Posterior vena cava (tissue), 2 donors: Measurements from ENCODE around the gene KRTAP9-9. TPM values are rescaled to one million over a fixed set of nuclear protein-coding genes. Genes with fewer than 3 reads are reported as not detected.
"Not testable (repeated sequence)": the region's sequence is repeated elsewhere in the genome, so short reads cannot be mapped to it uniquely, and the experiment has no call there.

Experiments used
- DNase-seq: peaks from one replicate; pipeline ENCODE4 v3.0.0-alpha.2; 2020; ENCODE audit warnings: low spot score
- intact Hi-C, 2 donors: fragments of 100-400 bp; cut with DNase I; formaldehyde crosslinking; loops; one replicate each; pipeline versions ENCODE4 v1.14.1 to v1.14.2; 2022 to 2023
- total RNA-seq, 2 donors: library from RNA; stranded (reverse); fragmentation: NEBNext Ultra II Directional; extraction: Animal tissue kit (Norgen Biotek cat#: 25700); gene quantifications; one replicate each; pipeline ENCODE4 v1.2.1, GENCODE V29; 2021
- donor health status: DM: yes; HTN: yes; CAD: no.
- donor health status: DM: yes; HTN: yes; CAD: no.

Gene KRTAP9-9
- total RNA-seq, 2 donors from 2014 or later: not detected

GRCh38 chr17:41258406-41258805, 3.2 kb downstream of the KRTAP9-9 start:
- intact Hi-C loops: no loop called here
- no peak for DNase-seq

GRCh38 chr17:41263212-41263611, 8.0 kb downstream of the KRTAP9-9 start:
- no peak for DNase-seq
- intact Hi-C loops: no loop called here

GRCh38 chr17:41264599-41264998, 9.4 kb downstream of the KRTAP9-9 start:
- no peak for DNase-seq
- intact Hi-C loops: no loop called here

GRCh38 chr17:41265078-41265477, 9.9 kb downstream of the KRTAP9-9 start, which contains the start of gene KRTAP9-6:
Gene KRTAP9-6 (plus strand): TSS chr17:41265378. CDS start chr17:41265378, 0 bp downstream.
- no peak for DNase-seq
- intact Hi-C loops: no loop called here

GRCh38 chr17:41267711-41268110, 12.5 kb downstream of the KRTAP9-9 start:
- DNase-seq: no peak
- intact Hi-C loops: no loop called here

GRCh38 chr17:41271323-41271722, 16.1 kb downstream of the KRTAP9-9 start:
- intact Hi-C loops, DNase-seq: not testable (repeated sequence)

GRCh38 chr17:41271858-41272257, 16.7 kb downstream of the KRTAP9-9 start:
- intact Hi-C loops: no loop called here
- DNase-seq: no peak

- DNase-seq, intact Hi-C loops: not testable (repeated sequence)
Measured at GRCh38 chr17:41275648-41276190, 20.5 kb downstream of the KRTAP9-9 start, which contains the start of gene KRTAP9-7. Gene KRTAP9-7 (plus strand): TSS chr17:41275698. CDS start chr17:41275698, 0 bp downstream.

- intact Hi-C loops: no loop called here
- DNase-seq: no peak
Measured at GRCh38 chr17:41278176-41278955, 23.2 kb downstream of the KRTAP9-9 start.

- DNase-seq: no peak
- intact Hi-C loops: no loop called here
Measured at GRCh38 chr17:41284043-41284442, 28.9 kb downstream of the KRTAP9-9 start.

GRCh38 chr17:41284546-41284945, 29.4 kb downstream of the KRTAP9-9 start:
- DNase-seq: no peak
- intact Hi-C loops: no loop called here

- DNase-seq: no peak
- intact Hi-C loops: no loop called here
Measured at GRCh38 chr17:41287050-41287449, 31.9 kb downstream of the KRTAP9-9 start.

GRCh38 chr17:41294016-41294415, 38.8 kb downstream of the KRTAP9-9 start:
- intact Hi-C loops: no loop called here
- DNase-seq: no peak

- intact Hi-C loops: no loop called here
- DNase-seq: no peak
Measured at GRCh38 chr17:41296846-41297245, 41.7 kb downstream of the KRTAP9-9 start.

GRCh38 chr17:41298458-41299135, 43.4 kb downstream of the KRTAP9-9 start:
- no peak for DNase-seq
- intact Hi-C loops: loop anchor here in 1 of 2 donors (1.0 kb wide), 1 partner anchor 24 kb away; no protein-coding TSS in a partner anchor

- intact Hi-C loops: no loop called here
- DNase-seq: no peak
Measured at GRCh38 chr17:41301204-41301790, 46.1 kb downstream of the KRTAP9-9 start.

GRCh38 chr17:41301916-41302901, 47.0 kb downstream of the KRTAP9-9 start, which contains the start of gene KRTAP29-1:
Gene KRTAP29-1 (minus strand): TSS chr17:41302851. CDS start chr17:41302851, 0 bp downstream.
- DNase-seq: no peak
- intact Hi-C loops: no loop called here

- intact Hi-C loops: no loop called here
Measured at GRCh38 chr17:41302981-41303380, 47.8 kb downstream of the KRTAP9-9 start.

GRCh38 chr17:41304091-41304490, 48.9 kb downstream of the KRTAP9-9 start:
- DNase-seq: no peak
- intact Hi-C loops: no loop called here

More at GRCh38 chr17:41302981-41303380, 47.8 kb downstream of the KRTAP9-9 start:
- no peak for DNase-seq
